Hepatocyte (in vitro differentiated cells): Measurements from ENCODE around the gene RRP12. TPM values are rescaled to one million over a fixed set of nuclear protein-coding genes. Genes with fewer than 3 reads are reported as not detected.
A peak's percentile ranks its signal among the peaks of the same experiment; 100 is the strongest.

ENCODE experiments used
- DNase-seq: peaks from one replicate; pipeline ENCODE4 v3.0.0-alpha.2; 2016; ENCODE audit warnings: low spot score
- H2AFZ ChIP-seq: fragments of 200-600 bp; sonication (generic); 2 replicates; pipeline ENCODE4 v1.6.0; 2016; ENCODE audit warnings: antibody characterized with exemption, mild to moderate bottlenecking
- H3K27ac ChIP-seq: fragments of 200-600 bp; sonication (generic); 2 replicates; pipeline ENCODE4 v1.5.1; 2016; ENCODE audit warnings: mild to moderate bottlenecking
- H3K27me3 ChIP-seq: fragments of 200-600 bp; sonication (generic); 2 replicates; pipeline ENCODE4 v1.6.1; 2016
- H3K36me3 ChIP-seq: fragments of 200-600 bp; sonication (generic); replicated peaks from 2 replicates; pipeline ENCODE4 v1.5.1; 2016; ENCODE audit warnings: low read depth; ENCODE audit not compliant: insufficient read depth
- H3K4me1 ChIP-seq: fragments of 200-600 bp; sonication (generic); 2 replicates; pipeline ENCODE4 v1.5.1; 2016; ENCODE audit warnings: mild to moderate bottlenecking, moderate library complexity; ENCODE audit not compliant: insufficient read depth
- H3K4me2 ChIP-seq: fragments of 200-600 bp; sonication (generic); 2 replicates; pipeline ENCODE4 v1.6.0; 2016
- H3K4me3 ChIP-seq: fragments of 200-600 bp; sonication (generic); 2 replicates; pipeline ENCODE4 v1.5.1; 2016; ENCODE audit warnings: mild to moderate bottlenecking
- H3K79me2 ChIP-seq: fragments of 200-600 bp; sonication (generic); 2 replicates; pipeline ENCODE4 v1.6.0; 2017; ENCODE audit warnings: mild to moderate bottlenecking
- H3K9me2 ChIP-seq: fragments of 200-600 bp; sonication (generic); replicated peaks from 2 replicates; pipeline ENCODE4 v1.6.0; 2017; ENCODE audit warnings: mild to moderate bottlenecking; ENCODE audit not compliant: insufficient read depth
- H3K9me3 ChIP-seq: fragments of 200-600 bp; sonication (generic); 2 replicates; pipeline ENCODE4 v1.5.1; 2016; ENCODE audit warnings: low read depth, mild to moderate bottlenecking
- H4K20me1 ChIP-seq: fragments of 200-600 bp; sonication (generic); 2 replicates; pipeline ENCODE4 v1.6.0; 2016; ENCODE audit warnings: mild to moderate bottlenecking; ENCODE audit not compliant: insufficient read depth, poor library complexity, severe bottlenecking
- EZH2 ChIP-seq: fragments of 200-600 bp; sonication (generic); IDR thresholded peaks from 2 replicates; pipeline ENCODE4 v1.6.1; 2016; ENCODE audit warnings: antibody characterized with exemption, mild to moderate bottlenecking, borderline replicate concordance
- EZH2phosphoT487 ChIP-seq: fragments of 200-600 bp; sonication (generic); IDR thresholded peaks from one replicate; pipeline ENCODE4 v1.6.1; 2018; ENCODE audit warnings: antibody characterized with exemption, mild to moderate bottlenecking, low read depth, moderate library complexity; ENCODE audit not compliant: unreplicated experiment, severe bottlenecking
- WGBS: methylation state at CpG from one replicate; pipeline ENCODE4 v1.1.6; 2016; ENCODE audit warnings: low lambda C conversion rate; ENCODE audit errors: missing lambda C conversion rate; 5-methylcytosine and 5-hydroxymethylcytosine counted together
- polyA plus RNA-seq: library from polyadenylated mRNA; unstranded; fragments of >200 nt; fragmentation: Nextera tagmentation; extraction: Ambion mirVana; gene quantifications from 2 replicates; pipeline ENCODE4 v1.2.1, GENCODE V29; 2016
- total RNA-seq: library from RNA; depleted of rRNA; stranded (reverse); fragments of >200 nt; gene quantifications from 2 replicates; pipeline ENCODE4 v1.2.3, GENCODE V29; 2014
- TF ChIP-seq, protein P1 (sequence below): fragments of 200-600 bp; sonication (generic); IDR thresholded peaks from 2 replicates; pipeline ENCODE4 v1.5.1; 2016; ENCODE audit warnings: antibody characterized with exemption, mild to moderate bottlenecking; ENCODE audit not compliant: poor library complexity

RRP12 gene
- total and polyA plus RNA-seq, 2 experiments from 2014 or later, result 10.6 to 20.6 TPM

DNA sequence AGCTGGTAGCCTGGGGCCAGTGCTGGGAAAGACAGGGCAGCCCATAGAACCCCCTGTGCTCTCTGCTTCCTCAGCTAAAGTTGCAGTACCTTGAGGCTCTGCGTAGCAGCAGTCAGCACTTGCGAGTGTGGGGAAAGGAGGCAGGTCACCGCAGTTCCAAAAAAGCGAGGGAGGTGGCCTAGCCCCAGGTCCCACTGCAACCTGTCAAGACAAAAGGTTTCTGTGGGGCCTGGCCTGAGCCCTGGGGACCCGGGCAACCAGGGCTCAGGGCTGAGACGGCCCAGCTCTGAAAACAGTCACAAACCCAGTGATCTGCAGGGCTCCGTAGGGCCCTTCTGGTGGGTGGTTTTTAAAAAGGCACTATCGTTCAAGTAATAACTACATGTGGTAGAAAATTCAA lies 19.5 kb downstream of the RRP12 start:
- Histone ChIP-seq H3K4me2 (no peak overlapping the region), H3K9me2 (no peaks in the 10 kb centered on the region), H3K4me3 (no peak overlapping the region), H4K20me1 (no peaks in the 10 kb centered on the region), H2AFZ (no peak overlapping the region), H3K4me1 (no peaks in the 10 kb centered on the region), H3K36me3 (no peaks in the 10 kb centered on the region), H3K27me3 (no peaks in the 10 kb centered on the region), H3K9me3 (no peaks in the 10 kb centered on the region), H3K79me2 (no peaks in the 10 kb centered on the region), H3K27ac (no peak overlapping the region)
- TF ChIP-seq EZH2phosphoT487 (no peak), EZH2 (no peak)
- TF ChIP-seq, protein P1, sequence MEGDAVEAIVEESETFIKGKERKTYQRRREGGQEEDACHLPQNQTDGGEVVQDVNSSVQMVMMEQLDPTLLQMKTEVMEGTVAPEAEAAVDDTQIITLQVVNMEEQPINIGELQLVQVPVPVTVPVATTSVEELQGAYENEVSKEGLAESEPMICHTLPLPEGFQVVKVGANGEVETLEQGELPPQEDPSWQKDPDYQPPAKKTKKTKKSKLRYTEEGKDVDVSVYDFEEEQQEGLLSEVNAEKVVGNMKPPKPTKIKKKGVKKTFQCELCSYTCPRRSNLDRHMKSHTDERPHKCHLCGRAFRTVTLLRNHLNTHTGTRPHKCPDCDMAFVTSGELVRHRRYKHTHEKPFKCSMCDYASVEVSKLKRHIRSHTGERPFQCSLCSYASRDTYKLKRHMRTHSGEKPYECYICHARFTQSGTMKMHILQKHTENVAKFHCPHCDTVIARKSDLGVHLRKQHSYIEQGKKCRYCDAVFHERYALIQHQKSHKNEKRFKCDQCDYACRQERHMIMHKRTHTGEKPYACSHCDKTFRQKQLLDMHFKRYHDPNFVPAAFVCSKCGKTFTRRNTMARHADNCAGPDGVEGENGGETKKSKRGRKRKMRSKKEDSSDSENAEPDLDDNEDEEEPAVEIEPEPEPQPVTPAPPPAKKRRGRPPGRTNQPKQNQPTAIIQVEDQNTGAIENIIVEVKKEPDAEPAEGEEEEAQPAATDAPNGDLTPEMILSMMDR, result no peak
- WGBS, result 98% methylated on average over 8 of the region's 8 CpGs
- DNase-seq, result no peak

DNA sequence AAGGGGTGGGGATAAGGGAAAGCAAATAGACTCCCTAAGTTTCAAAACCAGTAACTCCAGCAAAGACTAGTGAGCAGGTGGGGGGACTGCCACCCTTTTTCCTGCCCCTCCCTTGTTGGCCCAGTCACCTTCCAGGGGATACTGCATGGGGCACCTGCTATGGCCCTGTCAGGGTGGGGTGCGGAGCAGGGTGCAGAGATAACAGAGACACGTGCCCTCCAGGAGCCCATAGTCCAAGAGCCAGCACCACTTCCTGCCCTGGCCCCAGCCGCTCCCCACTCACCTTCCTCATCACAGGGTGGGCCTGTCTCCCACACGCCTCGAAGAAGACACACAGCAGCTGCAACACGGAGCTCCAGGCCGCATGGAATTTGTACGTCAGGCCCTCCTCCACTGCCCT lies 20.6 kb downstream of the RRP12 start:
- Histone ChIP-seq H4K20me1 (no peaks in the 10 kb centered on the region), H3K4me3 (no peak overlapping the region), H3K4me1 (no peaks in the 10 kb centered on the region), H3K36me3 (no peaks in the 10 kb centered on the region), H2AFZ (no peak overlapping the region), H3K27me3 (no peaks in the 10 kb centered on the region), H3K4me2 (no peak overlapping the region), H3K9me3 (no peaks in the 10 kb centered on the region), H3K9me2 (no peaks in the 10 kb centered on the region), H3K79me2 (no peaks in the 10 kb centered on the region), H3K27ac (no peak overlapping the region)
- TF ChIP-seq, protein P1, result no peak
- TF ChIP-seq EZH2, result no peak
- no peak for TF ChIP-seq EZH2phosphoT487
- DNase-seq, result peak; percentile 18
- 92% methylated on average over 8 of the region's 8 CpGs for WGBS

DNA sequence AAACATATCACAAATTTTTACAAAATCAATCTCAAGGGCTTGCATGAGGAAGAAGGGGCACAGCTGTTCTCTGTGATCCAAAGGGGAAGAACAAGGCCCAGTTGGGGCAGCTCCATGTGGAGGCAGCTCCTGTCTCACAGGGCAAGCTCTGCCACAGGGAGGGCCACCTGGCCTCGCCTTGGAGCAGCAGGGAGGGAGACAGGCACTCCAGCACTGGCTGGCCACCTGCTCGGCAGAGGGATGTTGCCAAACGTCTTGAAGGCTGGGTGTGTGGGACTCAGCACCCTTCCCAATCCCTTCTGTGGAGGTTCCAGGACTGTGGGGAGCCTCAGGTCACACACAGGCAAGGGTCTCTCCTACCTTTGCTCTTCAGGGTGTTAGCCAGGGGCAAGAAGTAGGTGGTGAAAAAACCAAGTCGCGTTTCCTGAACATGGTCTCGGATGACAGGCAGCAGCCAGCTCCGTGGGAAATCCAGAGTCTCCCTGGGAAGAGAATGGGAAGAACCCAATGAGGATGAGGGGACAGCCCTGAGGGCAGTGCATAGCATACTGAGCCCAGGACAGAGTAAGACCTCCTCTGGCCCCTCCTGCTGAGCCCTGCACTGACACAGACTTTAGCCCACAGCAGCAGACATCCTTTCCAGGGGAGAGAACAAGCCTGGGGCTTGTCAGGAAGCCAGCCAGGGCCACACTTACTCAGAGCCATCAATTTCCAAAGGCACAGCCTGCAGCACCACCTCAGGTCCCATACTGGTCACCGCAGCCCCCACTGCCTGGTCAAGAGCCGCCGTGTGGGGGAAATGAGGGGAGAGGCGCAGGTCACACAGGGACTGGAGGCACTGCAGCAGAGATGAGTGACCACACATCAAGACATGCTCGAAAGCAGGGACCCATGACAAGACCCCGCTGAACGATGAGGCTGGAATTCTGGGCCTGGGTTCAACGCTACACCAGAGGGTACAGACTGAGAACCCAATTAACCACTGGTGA lies 21.9 kb downstream of the RRP12 start:
- 93% methylated on average over 15 of the region's 15 CpGs for WGBS

More for the DNA sequence above, 21.9 kb downstream of the RRP12 start:
- TF ChIP-seq EZH2 (no peak), EZH2phosphoT487 (no peak)
- TF ChIP-seq, protein P1, result no peak
- no peaks in the 10 kb centered on the region for H3K9me3 ChIP-seq
- H3K4me3 ChIP-seq, result no peak overlapping the region
- no peaks in the 10 kb centered on the region for H3K27me3 ChIP-seq
- no peaks in the 10 kb centered on the region for H3K4me1 ChIP-seq
- H3K9me2 ChIP-seq, result no peaks in the 10 kb centered on the region
- H3K36me3 ChIP-seq, result no peaks in the 10 kb centered on the region
- no peaks in the 10 kb centered on the region for H3K79me2 ChIP-seq
- no peak overlapping the region for H3K4me2 ChIP-seq
- no peaks in the 10 kb centered on the region for H4K20me1 ChIP-seq
- DNase-seq, result peak; percentile 2
- no peak overlapping the region for H3K27ac ChIP-seq
- no peak overlapping the region for H2AFZ ChIP-seq
